ENCODE measurements around the gene SLC25A48.
"Not testable (repeated sequence)": the region's sequence is repeated elsewhere in the genome, so short reads cannot be mapped to it uniquely, and the experiment has no call there.

Gene SLC25A48

DNA sequence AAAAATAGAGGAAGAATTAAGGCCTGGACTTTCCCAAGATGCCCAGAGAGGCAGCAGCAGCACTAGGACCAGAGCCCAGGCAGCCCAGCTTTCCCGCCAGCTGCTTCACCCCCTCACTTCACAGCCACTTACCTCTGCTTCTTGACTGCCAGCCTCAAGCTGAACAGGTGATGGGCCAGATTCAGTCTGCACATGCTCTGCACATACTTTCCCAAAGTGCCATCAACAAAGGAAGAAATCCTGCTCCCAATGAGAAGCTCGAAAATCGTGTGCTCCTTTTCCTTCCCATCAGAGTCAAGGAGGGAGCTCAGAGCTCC is 4.1 kb upstream of the SLC25A48 start:
- no peak for DNase-seq

DNA sequence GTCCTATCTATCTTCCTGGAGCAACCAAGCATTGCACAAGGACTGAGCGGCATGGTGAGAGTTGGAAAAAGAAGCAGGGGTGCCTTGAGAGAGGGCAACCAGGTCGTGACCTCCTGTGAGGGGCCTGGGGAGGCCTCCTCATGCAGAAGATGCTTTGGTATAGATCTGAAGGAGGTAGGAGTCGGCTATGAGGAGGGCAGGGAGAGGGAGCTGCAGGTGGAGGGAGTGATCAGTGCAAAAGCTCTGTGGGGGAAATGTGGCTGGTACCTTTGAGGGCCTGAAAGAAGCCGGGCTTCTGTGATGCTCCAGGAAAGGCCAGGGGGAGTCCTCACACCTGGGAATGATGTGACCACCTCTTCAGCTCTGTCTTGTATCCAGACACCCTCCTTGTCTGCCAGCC is 3.6 kb upstream of the SLC25A48 start:
- DNase-seq: no peak

DNA sequence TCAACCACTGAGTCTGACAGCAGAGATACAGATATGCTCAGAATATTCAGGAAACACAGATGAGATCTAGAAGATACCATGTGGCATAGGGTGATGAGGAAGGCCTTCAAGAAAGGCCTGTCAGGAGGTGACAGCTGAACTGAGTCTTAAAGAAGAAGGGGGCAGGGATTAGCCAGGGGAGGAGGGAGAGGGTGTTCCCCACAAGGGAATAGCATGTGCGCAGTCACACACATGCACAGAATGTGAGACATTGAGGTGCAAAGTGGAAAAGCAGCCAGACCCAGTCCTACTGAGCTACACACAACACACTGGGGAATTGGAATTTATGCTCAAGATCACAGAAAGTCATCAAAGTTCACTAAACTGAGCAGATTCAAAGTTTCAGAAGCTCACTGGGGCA is 3.0 kb upstream of the SLC25A48 start:
- DNase-seq: no peak

DNA sequence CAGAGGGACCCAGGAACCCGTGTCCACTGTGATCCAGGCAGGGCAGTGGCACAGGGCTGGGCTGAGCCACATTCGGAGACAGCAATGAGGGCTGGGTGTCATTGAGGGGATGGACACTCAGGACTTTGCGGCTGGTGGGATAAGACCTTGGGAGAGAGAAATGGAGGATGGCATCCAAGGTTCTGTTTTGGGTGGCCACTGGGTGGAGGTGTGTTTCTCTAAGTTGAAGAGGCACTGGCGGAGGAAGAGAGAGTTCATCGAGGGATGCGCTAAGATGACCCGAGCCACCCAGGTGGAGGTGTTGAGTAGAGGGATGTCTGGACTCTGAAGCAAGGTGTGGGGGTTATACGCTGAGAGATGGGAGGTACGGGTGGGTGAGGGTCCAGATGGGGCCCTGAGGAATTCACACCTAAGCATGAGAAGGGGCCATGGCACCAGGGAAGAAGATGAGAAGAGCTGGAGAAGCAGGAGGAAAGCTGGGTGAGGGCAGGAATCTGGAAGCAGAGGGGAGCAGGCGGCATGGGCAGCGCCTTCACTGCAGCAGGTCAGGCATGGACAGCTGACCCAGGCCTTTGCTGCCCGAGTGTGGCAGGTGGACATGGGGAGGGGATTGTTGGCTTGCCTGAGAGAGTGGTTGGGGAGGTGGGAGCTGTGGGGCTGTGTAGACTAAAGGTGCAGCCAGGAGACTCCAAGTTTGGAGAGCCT is 2.5 kb upstream of the SLC25A48 start:
- no peak for DNase-seq

DNA sequence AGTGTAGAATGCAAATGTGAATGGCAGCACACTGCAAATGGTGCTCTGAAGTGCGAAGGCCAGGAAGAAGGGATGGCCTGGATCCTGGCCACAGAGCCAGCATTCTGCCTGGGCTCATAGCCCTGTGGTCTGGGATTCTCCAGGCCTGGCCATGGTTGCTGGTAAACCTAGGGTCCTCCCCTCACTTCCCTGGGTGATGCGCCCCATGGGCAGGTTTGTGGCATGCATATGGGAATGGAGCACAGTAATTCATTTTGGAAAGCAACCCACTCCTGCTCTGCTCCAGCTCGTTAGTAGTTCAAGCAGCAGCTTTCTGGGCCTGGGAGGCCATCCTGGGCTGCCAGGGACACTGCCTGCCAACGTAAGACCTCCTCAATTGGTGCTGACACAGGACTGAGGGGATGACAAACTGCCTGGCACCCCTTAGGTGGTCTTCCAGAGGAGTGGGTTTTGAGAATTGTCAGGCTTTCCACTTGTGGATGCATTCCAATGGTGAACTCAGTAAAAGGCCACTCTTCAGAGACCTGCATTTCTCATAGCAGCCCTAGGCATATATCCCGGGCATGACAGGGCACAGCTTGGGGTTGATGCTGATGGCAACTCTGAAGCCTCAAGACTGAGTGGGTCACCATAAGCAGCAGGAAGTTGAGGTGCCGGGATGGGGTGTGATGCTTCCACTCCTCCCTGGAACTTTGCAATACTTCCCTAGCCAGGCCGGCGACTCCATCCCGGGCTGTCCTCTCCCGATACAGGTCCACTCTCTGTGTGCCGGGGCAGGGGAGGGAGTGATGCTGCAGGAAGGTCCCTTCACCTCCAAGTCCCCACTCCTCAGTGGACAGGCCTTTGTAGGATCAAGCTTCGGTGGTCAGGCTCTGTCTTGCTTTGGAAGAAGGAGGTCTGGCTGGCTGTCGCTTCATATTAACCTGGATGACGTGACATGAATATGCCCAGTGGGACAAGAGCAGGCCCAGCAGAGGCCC is 1.2 kb upstream of the SLC25A48 start:
- DNase-seq: no peak

DNA sequence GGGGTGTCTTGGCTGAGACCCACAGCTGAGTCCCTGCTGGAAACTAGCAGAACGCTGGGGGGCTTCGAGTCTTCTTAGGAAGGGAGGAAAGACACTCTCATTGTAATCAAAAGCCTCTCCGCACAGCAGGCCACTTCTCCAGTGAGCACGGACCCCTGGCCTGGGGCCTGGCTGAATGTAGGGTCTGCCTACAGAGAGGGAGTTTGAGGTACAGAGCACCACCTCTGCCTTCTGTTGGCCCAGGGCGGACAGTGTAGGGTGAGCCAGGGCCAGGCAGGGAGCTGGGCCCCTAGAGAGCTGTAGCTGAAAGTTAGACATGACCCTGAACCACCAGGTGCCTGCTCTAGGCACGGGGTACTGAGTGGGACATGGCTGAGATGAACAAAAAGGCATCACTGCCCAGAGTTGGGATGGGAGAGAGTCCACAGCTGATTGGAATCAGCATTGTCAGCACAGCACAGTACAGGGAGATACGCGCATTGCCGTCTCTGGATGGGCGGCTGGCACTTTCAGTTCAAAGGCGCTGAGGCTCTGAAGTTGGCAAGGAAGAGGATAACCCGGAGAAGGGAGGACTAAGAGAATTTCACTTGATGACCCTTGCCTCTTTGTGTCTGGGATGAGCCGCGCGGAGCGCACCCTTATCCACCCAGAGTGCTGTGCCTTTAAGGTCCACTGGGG is 363 bp upstream of the SLC25A48 start:
- no peak for DNase-seq

DNA sequence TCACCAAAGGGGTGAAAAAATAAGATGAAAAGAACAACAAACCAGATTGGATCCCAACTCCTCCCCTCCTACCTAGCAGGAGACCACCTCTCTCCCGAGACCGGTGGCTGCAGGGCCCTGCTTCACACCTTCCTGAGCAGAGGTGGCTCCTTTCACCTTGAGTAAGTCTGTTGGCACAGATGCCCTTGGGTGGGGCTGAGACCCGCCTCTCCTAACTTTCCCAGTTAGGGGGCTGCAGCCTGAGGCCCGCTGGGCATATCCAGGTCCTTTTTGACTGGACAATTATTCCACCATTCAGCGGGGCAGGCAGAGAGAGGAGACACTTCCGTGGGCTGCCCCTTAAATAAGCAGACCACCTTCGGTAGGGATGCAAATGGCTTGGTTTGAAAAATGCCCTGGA is 1.3 kb downstream of the SLC25A48 start:
- DNase-seq: no peak

DNA sequence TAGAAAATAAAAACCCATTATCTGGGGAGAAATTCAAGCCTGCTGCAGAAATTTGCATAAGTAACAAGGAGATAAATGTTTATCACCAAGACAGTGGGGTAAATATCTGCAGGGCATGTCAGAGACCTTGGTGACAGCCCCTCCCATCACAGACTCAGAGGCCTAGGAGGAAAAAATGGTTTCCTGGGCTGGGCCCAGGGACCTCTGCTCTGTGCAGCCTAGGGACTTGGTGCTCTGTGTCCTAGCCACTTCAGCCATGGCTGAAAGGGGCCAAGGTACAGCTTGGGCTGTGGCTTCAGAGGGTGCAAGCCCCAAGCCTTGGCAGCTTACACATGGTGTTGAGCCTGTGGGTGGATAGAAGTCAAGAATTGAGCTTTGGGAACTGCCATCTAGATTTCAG is 3.9 kb downstream of the SLC25A48 start:
- DNase-seq: not testable (repeated sequence)

DNA sequence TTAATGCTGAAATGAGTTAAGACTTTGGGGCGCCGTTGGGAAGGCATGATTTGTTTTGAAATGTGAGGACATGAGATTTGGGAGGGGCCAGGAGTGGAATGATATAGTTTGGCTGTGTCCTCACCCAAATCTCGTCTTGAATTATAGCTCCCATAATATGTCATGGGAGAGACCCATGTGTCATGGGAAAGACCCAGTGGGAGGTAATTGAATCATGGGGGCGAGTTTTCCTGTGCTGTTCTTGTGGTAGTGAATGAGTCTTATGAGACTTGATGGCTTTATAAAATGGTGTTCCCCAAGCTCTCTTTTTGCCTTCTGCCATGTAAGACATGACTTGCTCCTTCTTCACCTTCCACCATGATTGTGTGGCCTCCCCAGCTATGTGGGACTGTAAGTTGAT is 5.1 kb downstream of the SLC25A48 start:
- no peak for DNase-seq

DNA sequence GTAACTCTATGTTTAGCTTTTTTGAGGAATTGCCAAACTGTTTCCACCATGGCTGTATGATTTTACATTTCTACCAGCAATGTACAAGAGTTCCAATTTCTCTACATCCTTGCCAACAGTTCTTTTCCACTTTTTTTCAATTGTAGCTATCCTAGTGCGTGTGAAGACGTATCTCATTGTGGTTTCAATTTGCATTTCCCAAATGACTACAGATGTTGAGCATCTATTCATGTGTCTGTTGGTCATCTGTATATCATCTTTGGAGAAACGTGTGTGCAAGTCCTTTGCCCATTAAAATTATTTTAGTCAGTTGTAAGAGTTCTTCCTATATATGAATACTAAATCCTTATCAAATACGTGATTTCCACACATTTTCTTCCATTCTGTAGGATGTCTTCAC is 6.5 kb downstream of the SLC25A48 start:
- DNase-seq: no peak

DNA sequence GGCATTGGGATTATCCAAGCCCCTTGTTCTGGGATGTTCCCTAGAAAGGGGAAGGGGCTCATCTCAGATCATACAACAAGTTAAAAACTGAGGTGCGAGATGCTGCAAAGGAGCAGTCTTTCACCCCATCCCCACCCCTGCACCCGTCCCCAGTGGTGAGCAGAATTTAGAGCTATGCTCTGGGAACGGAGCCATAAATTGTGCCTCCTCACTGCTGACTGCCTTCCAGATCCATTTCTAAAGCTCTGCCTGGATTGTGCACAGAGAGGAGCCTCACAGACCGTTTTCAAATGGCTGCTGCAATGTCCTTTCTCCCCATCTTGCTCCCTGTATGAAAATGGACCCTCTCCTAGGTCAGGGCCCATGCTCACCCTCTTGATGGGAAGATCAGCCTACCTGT is 8.3 kb downstream of the SLC25A48 start:
- DNase-seq: no peak

DNA sequence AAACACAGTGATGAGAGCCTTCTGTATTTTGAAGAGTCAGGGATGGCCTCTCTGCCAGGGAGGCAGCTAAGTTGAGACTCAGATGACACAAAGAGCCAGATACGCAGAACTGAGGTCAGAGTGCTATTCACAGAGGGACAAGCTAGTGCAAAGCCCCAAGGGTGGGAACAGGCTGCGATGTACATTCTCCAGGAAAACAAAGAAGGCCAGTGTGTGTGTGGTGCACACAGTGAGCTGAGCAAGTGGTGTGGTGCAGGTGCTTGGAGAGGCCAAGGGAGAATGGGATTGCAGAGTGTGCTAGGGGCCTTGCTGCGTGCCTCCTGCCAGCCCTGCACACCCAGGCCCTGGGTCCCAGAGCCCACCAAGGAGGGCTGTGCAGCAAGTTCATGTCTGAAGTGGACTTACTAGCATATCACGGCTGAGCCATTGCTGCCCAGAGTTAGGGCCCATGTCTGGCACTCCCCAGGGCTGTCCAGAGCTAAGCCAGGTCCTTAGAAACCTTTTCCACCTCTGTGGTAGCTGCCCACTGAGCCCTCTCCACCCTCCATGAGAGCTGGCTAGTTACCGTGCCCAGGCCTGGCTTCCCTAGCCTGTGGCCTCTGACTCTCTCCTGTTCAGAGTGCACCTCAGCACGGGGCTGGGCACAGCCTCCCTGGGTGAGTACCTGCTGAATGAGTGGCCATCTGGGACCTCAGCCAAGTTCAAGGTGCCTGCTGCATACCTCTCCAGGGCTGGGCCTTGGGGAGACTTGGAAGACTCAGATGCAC is 9.3 kb downstream of the SLC25A48 start:
- no peak for DNase-seq

DNA sequence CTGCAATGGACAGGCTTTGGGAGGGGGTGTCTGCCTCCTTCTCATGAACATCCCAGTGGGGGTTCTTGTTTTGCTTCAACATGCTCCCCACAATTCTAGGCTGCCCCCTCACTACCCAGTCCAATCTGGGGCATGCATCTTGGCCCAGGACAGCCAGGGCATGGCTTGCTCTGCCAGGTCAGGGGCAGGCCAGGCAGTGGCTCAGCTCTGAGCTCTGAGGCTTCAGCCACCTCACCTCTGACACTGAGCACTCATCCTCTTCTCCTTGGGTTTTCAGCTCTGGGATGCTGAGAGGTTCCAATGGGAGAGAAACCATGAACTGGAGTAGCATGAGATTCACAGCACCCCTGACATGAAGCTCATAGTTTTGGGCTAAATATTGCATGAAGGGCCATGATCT is 11.8 kb downstream of the SLC25A48 start:
- DNase-seq: no peak

DNA sequence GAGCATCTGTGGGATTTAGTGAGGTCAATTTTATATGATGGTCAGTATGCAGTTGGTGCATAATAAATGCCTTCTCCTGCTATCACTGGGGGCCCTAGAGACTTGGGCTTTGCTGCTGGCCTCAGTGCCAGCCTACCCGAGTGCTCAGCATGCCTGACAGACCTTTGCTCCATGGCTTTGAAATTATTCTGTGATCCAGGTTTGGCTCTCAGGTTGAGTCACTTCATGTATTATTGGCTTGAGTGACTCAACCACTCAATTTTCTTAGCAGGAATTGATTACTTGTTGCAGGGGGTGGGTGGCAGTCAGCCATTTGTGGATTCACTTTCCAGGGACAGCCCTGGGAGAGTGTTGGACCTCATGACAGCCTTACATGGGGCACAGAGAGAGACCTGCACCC is 13.5 kb downstream of the SLC25A48 start:
- no peak for DNase-seq

DNA sequence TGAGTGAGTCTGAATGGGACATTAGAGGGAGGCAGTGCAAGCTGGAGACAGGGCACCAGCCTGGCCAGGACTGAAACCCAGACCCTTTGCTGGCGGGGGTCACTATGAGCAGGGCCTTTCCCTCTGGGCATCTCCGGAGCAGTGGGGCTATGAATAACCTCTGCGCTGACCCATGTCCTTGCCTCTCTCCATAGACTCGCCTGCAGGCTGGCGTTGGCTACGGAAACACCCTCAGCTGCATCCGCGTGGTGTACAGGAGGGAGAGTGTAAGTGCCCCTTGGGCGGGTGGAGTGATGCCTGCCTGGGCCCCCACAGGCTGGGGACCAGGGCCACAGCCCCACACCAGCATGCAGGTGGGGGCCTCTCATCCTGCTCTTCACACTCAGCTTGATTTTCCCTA is 15.8 kb downstream of the SLC25A48 start:
- no peak for DNase-seq

DNA sequence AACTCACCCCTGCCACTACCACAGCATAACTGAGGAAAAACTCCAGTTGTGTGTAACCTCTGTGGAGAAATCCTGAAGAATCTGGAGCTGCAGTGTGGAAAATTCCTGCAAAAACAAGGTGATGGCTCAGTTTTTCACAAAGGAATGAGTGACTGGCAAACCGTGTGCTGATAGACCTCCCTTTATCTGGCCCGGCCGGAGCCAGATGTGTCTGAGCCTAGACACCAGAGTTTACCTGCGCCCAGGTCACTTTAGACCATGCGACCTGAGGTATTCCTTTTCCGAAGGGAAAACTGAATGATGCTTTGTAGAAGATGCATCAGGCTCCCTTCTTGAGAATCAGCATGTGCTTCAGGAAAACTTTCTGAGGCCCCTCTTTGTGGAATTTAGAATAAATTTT is 16.2 kb downstream of the SLC25A48 start:
- no peak for DNase-seq

DNA sequence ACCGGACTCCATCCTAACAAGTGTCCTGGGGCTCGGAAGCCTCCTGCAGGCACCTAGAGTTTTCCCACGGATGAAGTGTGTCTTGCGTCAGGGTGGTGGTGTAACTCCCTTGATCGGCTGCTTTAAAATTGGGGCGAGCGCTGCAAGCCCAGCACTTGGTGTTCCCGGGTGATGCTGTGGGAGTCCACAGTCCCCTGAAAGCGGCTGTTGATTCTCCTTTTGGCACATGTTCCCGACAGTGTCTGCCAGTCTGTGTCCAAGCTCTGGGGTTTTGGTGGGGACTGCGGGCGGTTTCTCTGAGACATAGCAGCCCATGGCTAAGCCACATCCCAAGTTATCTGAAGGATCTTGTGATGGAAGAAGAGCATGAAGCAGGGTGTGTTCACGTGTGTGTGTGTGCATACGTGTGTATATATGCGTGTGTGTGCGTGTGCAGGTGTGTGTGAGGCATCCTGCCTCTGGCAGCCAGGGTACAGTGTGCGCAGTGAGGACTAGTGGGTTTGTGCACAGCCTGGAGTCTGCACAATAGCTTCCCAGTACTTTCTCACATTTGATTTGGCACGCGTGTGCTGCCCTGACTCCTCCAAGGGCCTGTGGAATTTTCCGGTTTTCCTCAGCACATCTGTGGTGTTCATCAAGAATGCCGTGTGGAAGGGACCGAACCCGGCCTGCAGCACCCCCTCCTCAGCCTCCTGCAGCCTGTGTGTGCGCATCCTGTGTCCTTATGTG is 16.9 kb downstream of the SLC25A48 start:
- no peak for DNase-seq

DNA sequence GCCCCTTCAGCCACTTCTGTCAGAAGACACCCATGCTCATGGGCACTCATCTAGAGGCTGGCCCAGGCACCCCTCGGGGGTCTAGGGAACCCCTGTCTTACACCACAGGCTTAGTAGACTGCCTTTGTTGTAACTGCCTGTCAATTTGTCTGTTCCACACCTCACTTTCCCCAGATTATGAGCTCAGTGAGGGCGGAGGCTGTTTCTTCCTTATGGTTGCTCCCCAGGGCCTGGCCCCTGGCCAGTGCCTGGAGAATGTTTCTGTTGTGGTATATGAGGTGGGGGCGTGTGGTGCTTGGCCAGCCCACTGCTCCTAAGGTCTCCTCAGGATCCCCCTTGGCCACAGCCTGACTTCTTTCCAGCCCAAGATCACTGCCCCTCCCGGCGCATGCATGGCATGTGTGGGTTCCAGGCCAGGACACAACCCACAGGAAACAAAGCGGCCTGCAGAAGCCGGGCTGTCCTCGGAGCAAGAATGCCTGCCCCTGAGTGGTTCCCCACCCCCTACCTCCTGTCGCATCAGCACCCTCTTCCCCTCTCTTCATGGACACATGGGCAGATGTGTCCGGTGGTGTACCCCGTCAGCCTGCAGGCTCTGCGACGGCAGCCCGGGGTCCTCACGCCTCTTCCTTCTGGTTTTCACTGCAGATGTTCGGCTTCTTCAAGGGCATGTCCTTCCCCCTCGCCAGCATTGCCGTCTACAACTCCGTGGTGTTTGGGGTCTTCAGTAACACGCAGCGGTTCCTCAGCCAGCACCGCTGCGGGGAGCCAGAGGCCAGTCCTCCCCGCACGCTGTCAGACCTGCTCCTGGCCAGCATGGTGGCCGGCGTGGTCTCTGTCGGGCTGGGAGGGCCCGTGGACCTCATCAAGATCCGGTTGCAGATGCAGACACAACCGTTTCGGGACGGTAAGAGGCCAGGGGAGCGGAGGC is 17.7 kb downstream of the SLC25A48 start:
- DNase-seq: no peak

DNA sequence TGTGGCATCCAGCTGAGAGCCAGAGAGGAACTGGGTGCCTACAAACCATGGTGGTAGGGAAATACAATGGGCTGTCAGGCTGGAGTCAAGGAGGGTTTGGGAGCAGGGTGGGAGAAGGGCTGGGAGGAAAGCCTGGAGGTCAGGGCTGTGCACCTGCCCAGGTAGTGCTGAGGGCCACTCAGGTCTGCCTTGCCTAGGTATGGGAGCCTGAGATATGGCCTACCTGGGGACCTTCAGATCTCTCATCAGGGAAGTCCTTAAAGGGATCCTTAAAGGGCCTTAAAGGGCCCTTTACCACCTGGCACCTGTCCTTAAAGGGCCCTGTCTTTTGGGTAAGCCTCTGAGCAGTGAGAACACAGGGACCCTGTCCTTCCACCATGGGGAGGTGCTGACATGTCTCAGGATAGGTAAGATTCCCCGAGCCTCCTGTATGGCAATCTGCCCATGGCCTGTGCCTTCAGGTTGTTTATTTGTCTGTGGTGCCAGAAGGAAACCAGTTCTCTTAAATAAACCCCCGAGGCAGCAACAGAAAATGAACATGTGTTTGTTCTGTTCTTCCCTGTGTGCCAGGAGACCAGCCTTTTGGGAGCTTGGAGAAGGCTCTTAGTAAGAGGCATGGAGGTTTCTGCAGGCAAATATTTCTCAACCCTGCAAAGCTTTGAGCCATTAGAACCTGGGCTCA is 23.3 kb downstream of the SLC25A48 start:
- no peak for DNase-seq

DNA sequence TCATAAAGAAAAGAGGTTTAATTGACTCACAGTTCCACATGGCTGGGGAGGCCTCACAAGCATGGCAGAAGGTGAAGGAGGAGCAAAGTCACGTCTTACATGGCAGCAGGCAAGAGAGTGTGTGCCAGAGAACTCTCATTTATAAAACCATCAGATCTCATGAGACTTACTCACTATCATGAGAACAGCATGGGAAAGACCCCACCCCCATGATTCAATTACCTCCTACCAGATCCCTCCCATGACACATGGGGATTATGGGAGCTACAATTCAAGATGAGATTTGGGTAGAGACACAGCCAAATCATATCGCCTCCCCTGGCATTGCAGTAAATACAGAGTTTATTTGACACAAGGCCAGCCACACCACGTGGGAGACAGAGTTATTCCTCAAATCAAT is 24.7 kb downstream of the SLC25A48 start:
- not testable (repeated sequence) for DNase-seq

DNA sequence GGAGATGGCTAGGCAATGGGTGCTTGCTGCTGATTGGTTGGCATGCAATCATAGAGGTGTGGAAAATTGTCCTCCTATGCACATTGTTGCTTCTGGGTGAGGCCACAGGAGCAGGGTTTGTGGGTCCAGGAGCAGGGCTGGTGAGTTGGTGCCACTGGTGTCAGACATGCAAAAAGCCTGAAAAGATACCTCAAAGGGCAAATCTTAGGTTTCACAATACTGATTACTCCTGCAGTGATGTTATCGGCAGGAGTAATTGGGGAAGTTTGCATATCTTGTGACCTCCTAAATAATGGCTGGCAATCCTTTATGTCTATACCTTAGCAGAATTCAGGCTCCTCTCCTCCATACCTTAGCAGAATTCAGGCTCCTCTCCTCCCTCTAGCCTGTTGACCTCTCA is 25.2 kb downstream of the SLC25A48 start:
- DNase-seq: no peak
